SK-N-SH (cell line): ENCODE data around the gene TNFRSF18. TPM values are rescaled to one million over a fixed set of nuclear protein-coding genes. Genes with fewer than 3 reads are reported as not detected.
A peak's percentile ranks its signal among the peaks of the same experiment; 100 is the strongest.

Source experiments
- CTCF ChIA-PET: fragments of 300-600, 350-600 bp; formaldehyde crosslinking; extraction: SDS; loops from one replicate; lab custom pipeline; 2021; lab: Yijun Ruan, JAX
- POLR2A ChIA-PET: fragments of 350-600 bp; sonication (Branson Sonifier 250); formaldehyde crosslinking; extraction: SDS; loops from one replicate; lab custom pipeline; 2020; ENCODE audit warnings: antibody characterized with exemption, inconsistent platforms; lab: Yijun Ruan, JAX
- DNase-seq: peaks from one replicate; pipeline ENCODE4 v3.0.0; 2012
- H2AFZ ChIP-seq: fragments of 200-600 bp; sonication (generic); 2 replicates; pipeline ENCODE4 v1.8.1; 2016; ENCODE audit warnings: antibody characterized with exemption, mild to moderate bottlenecking, low read depth
- H3F3A ChIP-seq: fragments of 200-600 bp; sonication (generic); replicated peaks from 2 replicates; pipeline ENCODE3; 2016; ENCODE audit warnings: antibody characterized with exemption, mild to moderate bottlenecking; ENCODE audit not compliant: insufficient read depth
- H3K27ac ChIP-seq, 2 experiments: fragments of 200-500 bp in 1 of 2; fragments of 200-600 bp in 1 of 2; sonication (Bioruptor generic) in 1 of 2; sonication (generic), shearing (Covaris generic) in 1 of 2; 2 replicates each; pipeline versions ENCODE4 v1.5.1 to v1.6.1; 2014 to 2016; ENCODE audit warnings: low read depth in 2 of 2, inconsistent platforms in 1 of 2, low read length in 1 of 2, mild to moderate bottlenecking in 1 of 2, mixed read lengths in 1 of 2
- H3K27me3 ChIP-seq: fragments of 200-600 bp; sonication (generic), shearing (Covaris generic); 2 replicates; pipeline ENCODE4 v1.6.1; 2016; ENCODE audit warnings: mixed run types; ENCODE audit not compliant: insufficient read depth
- H3K36me3 ChIP-seq, 2 experiments: fragments of 200-500 bp in 1 of 2; fragments of 200-600 bp in 1 of 2; sonication (Bioruptor generic) in 1 of 2; sonication (generic) in 1 of 2; replicated peaks in 1 of 2; 2 replicates each; pipeline versions ENCODE3 to v1.5.1; 2014 to 2016; ENCODE audit warnings: low read length in 1 of 2, mild to moderate bottlenecking in 1 of 2; ENCODE audit not compliant: insufficient read depth in 2 of 2, control insufficient read depth in 1 of 2
- H3K4me1 ChIP-seq, 2 experiments: fragments of 200-500 bp in 1 of 2; fragments of 200-600 bp in 1 of 2; sonication (Bioruptor generic) in 1 of 2; sonication (generic), shearing (Covaris generic) in 1 of 2; 2 replicates each; pipeline versions ENCODE4 v1.5.1 to v1.6.1; 2014 to 2016; ENCODE audit warnings: low read depth in 1 of 2, low read length in 1 of 2, mixed run types in 1 of 2; ENCODE audit not compliant: insufficient read depth in 2 of 2, control insufficient read depth in 1 of 2
- H3K4me2 ChIP-seq: fragments of 200-600 bp; sonication (generic), shearing (Covaris generic); 2 replicates; pipeline ENCODE4 v1.6.1; 2017; ENCODE audit warnings: mixed run types
- H3K4me3 ChIP-seq, 2 experiments: fragments of 200-500 bp in 1 of 2; fragments of 200-600 bp in 1 of 2; sonication (Bioruptor generic) in 1 of 2; sonication (generic), shearing (Covaris generic) in 1 of 2; 2 replicates each; pipeline versions ENCODE4 v1.5.1 to v1.8.1; 2014 to 2016; ENCODE audit warnings: low read depth in 2 of 2, inconsistent platforms in 1 of 2, low read length in 1 of 2, mild to moderate bottlenecking in 1 of 2, mixed read lengths in 1 of 2, moderate library complexity in 1 of 2
- H3K79me2 ChIP-seq: fragments of 200-600 bp; sonication (generic); 2 replicates; pipeline ENCODE4 v1.8.1; 2017; ENCODE audit warnings: mild to moderate bottlenecking; ENCODE audit not compliant: insufficient read depth
- H3K9ac ChIP-seq: fragments of 200-600 bp; sonication (generic); 2 replicates; pipeline ENCODE4 v1.6.1; 2017; ENCODE audit warnings: mixed run types
- H3K9me2 ChIP-seq: fragments of 200-600 bp; sonication (generic); 2 replicates; pipeline ENCODE4 v1.6.1; 2017; ENCODE audit warnings: mixed run types
- H3K9me3 ChIP-seq: fragments of 200-600 bp; sonication (generic); 2 replicates; pipeline ENCODE4 v1.6.1; 2017; ENCODE audit warnings: mixed run types, mild to moderate bottlenecking, moderate library complexity
- H4K20me1 ChIP-seq: fragments of 200-600 bp; sonication (generic); 2 replicates; pipeline ENCODE4 v1.6.1; 2017; ENCODE audit warnings: mild to moderate bottlenecking, mixed run types; ENCODE audit not compliant: insufficient read depth
- ELF1 ChIP-seq: IDR thresholded peaks from 2 replicates; pipeline ENCODE4 v1.4.0; 2012
- FOXJ3 ChIP-seq: sonication (generic); formaldehyde crosslinking; IDR thresholded peaks from 2 replicates; pipeline ENCODE4 v1.5.1; 2020; ENCODE audit warnings: mild to moderate bottlenecking, missing genetic modification reagents
- FOXM1 ChIP-seq: IDR thresholded peaks from 2 replicates; pipeline ENCODE4 v1.4.0; 2012; ENCODE audit warnings: low read depth, mild to moderate bottlenecking
- GABPA ChIP-seq: IDR thresholded peaks from 2 replicates; pipeline ENCODE4 v1.4.0; 2012; ENCODE audit warnings: low read depth, mild to moderate bottlenecking
- IRF3 ChIP-seq: fragments of 150-350 bp; IDR thresholded peaks from 2 replicates; pipeline ENCODE4 v1.6.1; 2016; ENCODE audit warnings: mild to moderate bottlenecking, low read depth, low read length
- MEF2A ChIP-seq: IDR thresholded peaks from 2 replicates; pipeline ENCODE4 v1.4.0; 2012; ENCODE audit warnings: low read depth, borderline replicate concordance
- MXI1 ChIP-seq: IDR thresholded peaks from 2 replicates; pipeline ENCODE4 v1.6.1; 2012; ENCODE audit warnings: mild to moderate bottlenecking, low read depth, low read length, improper control_type of control experiment
- NFIC ChIP-seq: IDR thresholded peaks from 2 replicates; pipeline ENCODE4 v1.4.0; 2012; ENCODE audit warnings: borderline replicate concordance
- POLR2AphosphoS5 ChIP-seq: IDR thresholded peaks from 2 replicates; pipeline ENCODE4 v1.6.1; 2012; ENCODE audit warnings: low read depth, low read length
- RAD21 ChIP-seq: IDR thresholded peaks from 2 replicates; pipeline ENCODE4 v1.6.1; 2012; ENCODE audit warnings: mild to moderate bottlenecking, low read length
- SIN3A ChIP-seq: IDR thresholded peaks from 2 replicates; pipeline ENCODE4 v1.6.1; 2012; ENCODE audit warnings: low read depth, mild to moderate bottlenecking, low read length, moderate library complexity, borderline replicate concordance
- SMC3 ChIP-seq: IDR thresholded peaks from 2 replicates; pipeline ENCODE4 v1.6.1; 2012; ENCODE audit warnings: low read depth, low read length, improper control_type of control experiment
- TAF1 ChIP-seq: IDR thresholded peaks from 2 replicates; pipeline ENCODE4 v1.6.1; 2012; ENCODE audit warnings: low read depth, mild to moderate bottlenecking, low read length, moderate library complexity, borderline replicate concordance
- USF1 ChIP-seq: IDR thresholded peaks from 2 replicates; pipeline ENCODE4 v1.4.0; 2012; ENCODE audit warnings: low read depth, borderline replicate concordance
- YY1 ChIP-seq: IDR thresholded peaks from 2 replicates; pipeline ENCODE4 v1.4.0; 2012; ENCODE audit warnings: low read depth, mild to moderate bottlenecking
- ZBTB33 ChIP-seq: IDR thresholded peaks from 2 replicates; pipeline ENCODE4 v1.4.0; 2012; ENCODE audit warnings: low read depth, borderline replicate concordance
- WGBS: methylation state at CpG from one replicate; pipeline ENCODE4 v1.1.6; 2017; ENCODE audit warnings: low lambda C conversion rate; 5-methylcytosine and 5-hydroxymethylcytosine counted together
- polyA plus RNA-seq, 3 experiments: library from polyadenylated mRNA; depleted of rRNA; stranded (reverse); fragments of >200 nt; gene quantifications; 2 replicates each; pipeline ENCODE4 v1.2.3, GENCODE V29; 2012
- TF ChIP-seq, protein P1 (sequence below): fragments of 200-600 bp; sonication (generic); IDR thresholded peaks from 2 replicates; pipeline ENCODE4 v1.6.1; 2017; ENCODE audit warnings: antibody characterized with exemption, mild to moderate bottlenecking, moderate library complexity
- TF ChIP-seq, protein P2 (sequence below): IDR thresholded peaks from 2 replicates; pipeline ENCODE4 v1.6.1; 2012; ENCODE audit warnings: mild to moderate bottlenecking, low read depth, low read length, moderate library complexity

The TNFRSF18 gene
- polyA plus RNA-seq, 1 of the 3 experiments (the other 2 are of a cell fraction) = 0.05 TPM

DNA sequence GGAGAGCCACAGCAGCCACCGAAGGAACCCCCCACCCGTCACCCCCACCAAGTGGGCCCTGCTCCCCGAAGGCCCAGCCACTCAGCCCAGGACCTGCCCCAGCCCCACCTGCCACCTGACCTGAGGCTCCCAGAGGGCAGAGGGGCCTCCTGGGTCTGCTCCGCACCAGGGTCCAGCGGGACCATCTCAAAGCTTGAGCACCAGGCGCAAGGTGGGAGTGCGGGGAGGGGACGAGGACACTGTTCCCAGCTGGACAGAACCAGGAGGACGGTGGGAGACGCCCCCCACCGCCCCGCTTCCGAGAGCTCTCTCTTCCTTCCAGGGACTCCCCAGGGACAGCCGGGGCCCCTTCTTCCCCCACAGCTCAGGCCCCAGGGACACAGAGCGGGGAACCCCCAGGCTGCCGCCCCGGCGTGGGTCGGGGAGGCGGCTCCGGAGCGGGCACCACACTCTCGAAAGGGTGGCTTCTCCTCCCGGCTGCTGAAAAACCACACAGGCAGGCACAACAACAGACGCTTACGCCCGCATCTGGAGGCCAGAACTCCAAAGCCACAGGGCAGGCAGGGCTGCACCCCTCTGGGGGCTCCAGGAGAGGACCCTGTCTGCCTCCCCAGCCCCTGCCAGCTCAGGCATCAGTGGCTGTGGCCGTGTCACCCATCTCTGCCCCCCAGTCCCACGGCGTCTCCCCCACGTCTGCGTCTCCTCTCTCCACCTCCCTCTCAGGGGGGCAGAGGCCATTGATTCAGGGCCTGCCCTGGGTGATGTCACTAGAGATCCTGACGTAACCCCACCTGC, 34.6 kb downstream of the TNFRSF18 start:
- Histone ChIP-seq H3K27me3 (no peaks in the 10 kb centered on the region), H3K27ac (no peak overlapping the region), H3K79me2 (no peaks in the 10 kb centered on the region), H3F3A (no peaks in the 10 kb centered on the region), H4K20me1 (no peaks in the 10 kb centered on the region), H3K4me2 (no peak overlapping the region), H3K36me3 (no peaks in the 10 kb centered on the region), H2AFZ (no peak overlapping the region), H3K9me2 (no peaks in the 10 kb centered on the region), H3K9ac (no peak overlapping the region), H3K4me1 (no peaks in the 10 kb centered on the region), H3K4me3 (no peak overlapping the region), H3K9me3 (no peaks in the 10 kb centered on the region)
- TF ChIP-seq, protein P1, sequence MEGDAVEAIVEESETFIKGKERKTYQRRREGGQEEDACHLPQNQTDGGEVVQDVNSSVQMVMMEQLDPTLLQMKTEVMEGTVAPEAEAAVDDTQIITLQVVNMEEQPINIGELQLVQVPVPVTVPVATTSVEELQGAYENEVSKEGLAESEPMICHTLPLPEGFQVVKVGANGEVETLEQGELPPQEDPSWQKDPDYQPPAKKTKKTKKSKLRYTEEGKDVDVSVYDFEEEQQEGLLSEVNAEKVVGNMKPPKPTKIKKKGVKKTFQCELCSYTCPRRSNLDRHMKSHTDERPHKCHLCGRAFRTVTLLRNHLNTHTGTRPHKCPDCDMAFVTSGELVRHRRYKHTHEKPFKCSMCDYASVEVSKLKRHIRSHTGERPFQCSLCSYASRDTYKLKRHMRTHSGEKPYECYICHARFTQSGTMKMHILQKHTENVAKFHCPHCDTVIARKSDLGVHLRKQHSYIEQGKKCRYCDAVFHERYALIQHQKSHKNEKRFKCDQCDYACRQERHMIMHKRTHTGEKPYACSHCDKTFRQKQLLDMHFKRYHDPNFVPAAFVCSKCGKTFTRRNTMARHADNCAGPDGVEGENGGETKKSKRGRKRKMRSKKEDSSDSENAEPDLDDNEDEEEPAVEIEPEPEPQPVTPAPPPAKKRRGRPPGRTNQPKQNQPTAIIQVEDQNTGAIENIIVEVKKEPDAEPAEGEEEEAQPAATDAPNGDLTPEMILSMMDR = no peak
- TF ChIP-seq IRF3 (no peak), MEF2A (no peak), YY1 (no peak), SIN3A (no peak), RAD21 (no peak), FOXM1 (no peak), ZBTB33 (no peak), GABPA (no peak), FOXJ3 (CRISPR knock-in tag) (no peak), POLR2AphosphoS5 (no peak), NFIC (no peak), MXI1 (no peak), ELF1 (no peak), USF1 (no peak), SMC3 (no peak), TAF1 (no peak)
- TF ChIP-seq, protein P2, sequence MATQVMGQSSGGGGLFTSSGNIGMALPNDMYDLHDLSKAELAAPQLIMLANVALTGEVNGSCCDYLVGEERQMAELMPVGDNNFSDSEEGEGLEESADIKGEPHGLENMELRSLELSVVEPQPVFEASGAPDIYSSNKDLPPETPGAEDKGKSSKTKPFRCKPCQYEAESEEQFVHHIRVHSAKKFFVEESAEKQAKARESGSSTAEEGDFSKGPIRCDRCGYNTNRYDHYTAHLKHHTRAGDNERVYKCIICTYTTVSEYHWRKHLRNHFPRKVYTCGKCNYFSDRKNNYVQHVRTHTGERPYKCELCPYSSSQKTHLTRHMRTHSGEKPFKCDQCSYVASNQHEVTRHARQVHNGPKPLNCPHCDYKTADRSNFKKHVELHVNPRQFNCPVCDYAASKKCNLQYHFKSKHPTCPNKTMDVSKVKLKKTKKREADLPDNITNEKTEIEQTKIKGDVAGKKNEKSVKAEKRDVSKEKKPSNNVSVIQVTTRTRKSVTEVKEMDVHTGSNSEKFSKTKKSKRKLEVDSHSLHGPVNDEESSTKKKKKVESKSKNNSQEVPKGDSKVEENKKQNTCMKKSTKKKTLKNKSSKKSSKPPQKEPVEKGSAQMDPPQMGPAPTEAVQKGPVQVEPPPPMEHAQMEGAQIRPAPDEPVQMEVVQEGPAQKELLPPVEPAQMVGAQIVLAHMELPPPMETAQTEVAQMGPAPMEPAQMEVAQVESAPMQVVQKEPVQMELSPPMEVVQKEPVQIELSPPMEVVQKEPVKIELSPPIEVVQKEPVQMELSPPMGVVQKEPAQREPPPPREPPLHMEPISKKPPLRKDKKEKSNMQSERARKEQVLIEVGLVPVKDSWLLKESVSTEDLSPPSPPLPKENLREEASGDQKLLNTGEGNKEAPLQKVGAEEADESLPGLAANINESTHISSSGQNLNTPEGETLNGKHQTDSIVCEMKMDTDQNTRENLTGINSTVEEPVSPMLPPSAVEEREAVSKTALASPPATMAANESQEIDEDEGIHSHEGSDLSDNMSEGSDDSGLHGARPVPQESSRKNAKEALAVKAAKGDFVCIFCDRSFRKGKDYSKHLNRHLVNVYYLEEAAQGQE = no peak
- POLR2A ChIA-PET = no interaction called here
- 71% methylated on average over 9 of the region's 33 CpGs for WGBS
- CTCF ChIA-PET = interaction anchor here (0.7 kb wide), 1 partner anchor 120 kb away, joined by 3 read pairs; no protein-coding TSS in a partner anchor
- DNase-seq = peak; percentile 41
